HG03097 (cell line): ENCODE measurements around the gene ALDH2.
"Not testable (repeated sequence)": the region's sequence is repeated elsewhere in the genome, so short reads cannot be mapped to it uniquely, and the experiment has no call there.

Experiments used
- ATAC-seq: cut with Tn5 transposase; IDR thresholded peaks from one replicate; pipeline ENCODE4 v1.9.1; 2021; ENCODE audit not compliant: unreplicated experiment, low FRiP score

The ALDH2 gene

DNA sequence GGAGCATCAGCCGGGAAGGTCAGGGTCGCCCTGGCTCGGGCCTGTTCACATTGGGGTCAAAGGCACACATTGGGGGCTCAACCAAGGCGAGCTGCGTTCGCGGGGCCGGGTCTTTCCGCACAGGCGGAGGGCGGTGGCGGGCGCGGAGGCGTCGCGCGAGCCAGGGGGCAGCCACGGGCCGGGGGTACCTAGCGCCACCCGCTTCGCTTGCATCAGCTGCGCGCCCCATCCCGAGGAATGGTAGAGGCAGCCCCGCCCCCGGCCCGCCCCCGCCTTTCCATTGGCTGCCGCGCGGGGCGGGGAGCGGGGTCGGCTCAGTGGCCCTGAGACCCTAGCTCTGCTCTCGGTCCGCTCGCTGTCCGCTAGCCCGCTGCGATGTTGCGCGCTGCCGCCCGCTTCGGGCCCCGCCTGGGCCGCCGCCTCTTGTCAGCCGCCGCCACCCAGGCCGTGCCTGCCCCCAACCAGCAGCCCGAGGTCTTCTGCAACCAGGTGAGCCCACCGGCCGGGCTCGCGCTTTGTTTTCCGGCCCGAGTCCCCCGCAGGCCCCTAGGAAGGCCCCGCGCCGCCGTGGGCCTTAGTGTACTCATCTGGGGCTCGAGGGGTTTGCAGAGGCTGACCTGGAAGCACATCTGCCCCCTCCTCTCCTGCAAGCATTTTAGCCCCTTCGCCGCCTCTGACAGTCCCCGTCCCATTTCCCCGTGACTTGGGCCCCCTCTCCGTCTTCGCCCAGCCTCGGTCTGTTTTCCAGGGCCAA lies at the start of gene ALDH2:
Gene ALDH2 (plus strand): TSS at position 326 of the 754 bp plus-strand sequence. CDS start 50 bp downstream, at position 376.
- no peak for ATAC-seq

DNA sequence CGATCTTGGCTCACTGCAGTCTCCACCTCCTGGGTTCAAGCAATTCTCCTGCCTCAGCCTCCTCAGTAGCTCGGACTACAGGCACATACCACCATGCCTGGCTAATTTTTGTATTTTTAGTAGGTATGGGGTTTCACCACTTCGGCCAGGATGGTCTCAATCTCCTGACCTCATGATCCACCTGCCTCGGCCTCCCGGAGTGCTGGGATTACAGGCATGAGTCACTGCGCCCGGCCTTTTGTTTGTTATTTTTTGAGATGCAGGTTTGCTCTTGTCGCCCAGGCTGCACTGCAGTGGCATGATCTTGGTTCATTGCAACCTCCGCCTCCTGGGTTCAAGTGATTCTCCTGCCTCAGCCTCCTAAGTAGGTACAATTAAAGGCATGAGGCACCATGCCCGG lies 47.4 kb upstream of the ALDH2 start:
- not testable (repeated sequence) for ATAC-seq

- ATAC-seq = no peak
Measured at GRCh38 chr12:111720457-111720856, 46.3 kb upstream of the ALDH2 start.

- ATAC-seq = not testable (repeated sequence)
Measured at GRCh38 chr12:111723646-111724360, 42.9 kb upstream of the ALDH2 start.

DNA sequence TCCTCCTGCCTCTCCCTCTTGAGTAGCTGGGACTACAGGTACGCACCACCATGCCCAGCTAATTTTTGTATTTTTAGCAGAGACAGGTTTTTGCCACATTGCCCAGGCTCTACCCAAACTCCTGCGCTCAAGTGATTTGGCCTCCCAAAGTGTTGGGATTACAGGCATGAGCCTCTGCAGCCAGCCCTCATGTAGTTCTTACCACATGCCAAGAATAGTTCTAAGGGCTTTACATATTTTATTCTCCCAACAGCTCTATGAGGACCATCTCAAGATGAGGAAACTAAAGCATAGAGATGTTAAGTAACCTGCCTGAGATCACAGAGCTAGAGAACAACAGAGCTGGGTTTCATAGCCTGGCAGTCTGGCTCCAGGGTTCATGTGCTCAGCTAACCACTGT lies 37.9 kb upstream of the ALDH2 start:
- ATAC-seq = no peak

GRCh38 chr12:111730420-111730819 lies 36.3 kb upstream of the ALDH2 start:
- no peak for ATAC-seq

DNA sequence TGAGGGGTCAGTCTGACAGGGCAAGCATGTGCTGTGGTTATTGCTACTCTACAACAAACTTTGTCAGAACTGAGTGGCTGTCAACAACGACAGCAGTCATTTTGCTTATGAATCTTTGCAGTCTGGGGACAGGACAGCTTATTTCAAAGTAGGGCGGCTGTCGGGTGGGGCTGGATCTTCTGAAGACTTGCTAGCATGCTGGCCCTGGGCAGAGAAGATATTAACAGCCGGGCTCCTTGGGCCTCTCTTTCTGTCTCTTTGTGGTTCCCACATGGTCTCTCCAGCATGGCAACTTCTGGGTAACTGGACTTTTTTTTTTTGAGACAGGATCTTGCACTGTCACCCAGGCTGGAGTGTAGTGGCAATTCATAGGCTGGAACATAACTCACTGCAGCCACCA lies 33.9 kb upstream of the ALDH2 start:
- ATAC-seq = no peak

DNA sequence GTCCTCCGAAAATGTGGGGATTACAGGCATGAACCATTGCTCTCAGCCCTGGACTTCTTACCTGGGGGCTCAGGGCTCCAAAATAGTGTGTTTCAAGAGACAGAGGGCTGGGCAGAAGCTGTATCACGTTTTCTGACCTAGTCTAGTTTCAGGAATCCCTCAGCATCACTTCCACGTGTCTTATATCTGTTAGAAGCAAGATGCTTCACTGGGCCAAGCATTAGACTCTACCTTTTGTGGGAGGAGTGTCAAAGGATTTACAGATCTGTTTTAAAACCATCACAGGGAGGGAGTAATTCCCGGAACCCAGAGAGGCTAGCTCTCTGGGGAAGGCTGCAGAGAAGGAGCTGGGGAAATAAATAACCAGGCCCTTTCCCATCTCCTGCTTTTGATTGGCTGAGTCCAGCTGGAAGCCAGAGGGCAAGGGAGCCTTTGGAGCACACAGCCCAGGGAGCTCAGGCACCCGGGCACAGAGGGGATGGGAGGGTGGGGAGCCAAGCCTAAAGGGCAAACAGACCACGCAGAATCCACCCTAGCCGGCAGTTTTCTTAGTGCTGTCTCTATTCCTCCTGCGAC lies 33.3 kb upstream of the ALDH2 start:
- ATAC-seq = no peak

GRCh38 chr12:111739524-111739923 lies 27.2 kb upstream of the ALDH2 start:
- not testable (repeated sequence) for ATAC-seq

- no peak for ATAC-seq
Measured at GRCh38 chr12:111741235-111741812, 25.4 kb upstream of the ALDH2 start.

- no peak for ATAC-seq
Measured at GRCh38 chr12:111745211-111745610, 21.5 kb upstream of the ALDH2 start.

DNA sequence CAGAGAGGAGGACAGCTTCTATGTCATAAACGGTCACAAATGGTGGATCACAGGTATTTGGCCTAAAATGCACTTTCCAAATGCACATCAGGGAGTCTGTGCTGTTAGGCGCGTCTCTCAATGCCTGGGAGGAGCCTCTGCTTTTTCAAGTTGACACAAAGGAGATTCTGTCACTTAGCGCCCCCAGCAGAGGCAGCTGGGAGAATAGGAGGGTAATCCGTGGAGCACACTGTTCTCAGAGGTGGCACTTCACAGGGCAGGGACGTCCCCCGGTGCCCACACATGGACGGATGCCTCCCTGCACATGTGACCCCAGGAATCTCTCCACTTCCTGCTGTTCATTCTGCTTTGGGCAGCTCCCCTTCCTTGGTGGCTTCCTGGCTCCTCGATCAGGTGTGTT lies 19.4 kb upstream of the ALDH2 start:
- no peak for ATAC-seq

- ATAC-seq = no peak
Measured at GRCh38 chr12:111748151-111748672, 18.5 kb upstream of the ALDH2 start.

DNA sequence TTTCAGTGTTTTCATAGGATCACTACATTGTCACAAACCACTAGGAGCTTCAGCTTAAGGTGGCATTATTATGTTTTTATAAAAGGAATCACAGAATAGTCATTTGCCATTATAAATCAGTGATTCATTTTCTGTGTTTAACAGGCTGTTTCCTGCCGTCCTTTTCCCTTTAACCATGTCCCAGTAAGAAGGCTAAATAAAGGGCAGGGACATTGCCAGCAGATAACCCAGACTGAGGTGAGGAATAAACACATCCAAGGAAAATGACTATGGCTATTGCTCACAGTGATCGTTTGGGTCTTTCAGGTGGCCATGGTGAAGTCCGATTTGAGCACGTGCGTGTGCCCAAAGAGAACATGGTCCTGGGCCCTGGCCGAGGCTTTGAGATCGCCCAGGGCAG lies 17.9 kb upstream of the ALDH2 start:
- ATAC-seq = no peak

DNA sequence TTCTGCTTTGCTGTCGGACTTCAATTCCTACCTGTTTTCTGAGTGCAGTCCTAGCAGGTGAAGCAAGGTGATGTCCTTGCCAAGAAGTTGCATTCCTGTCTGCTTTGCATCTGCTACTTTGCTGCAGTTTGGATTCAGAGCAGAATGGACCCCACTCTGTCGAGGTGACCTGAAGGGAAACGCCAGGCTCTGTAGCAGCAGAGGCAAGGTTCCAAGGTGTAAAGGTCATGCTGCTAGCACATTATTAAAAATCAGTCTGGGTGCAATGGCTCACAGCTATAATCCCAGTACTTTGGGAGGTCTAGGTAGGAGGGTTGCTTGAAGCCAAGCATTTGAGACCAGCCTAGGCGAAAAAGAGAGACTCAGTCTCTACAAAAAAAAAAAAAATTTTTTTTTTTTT lies 17.3 kb upstream of the ALDH2 start:
- no peak for ATAC-seq

DNA sequence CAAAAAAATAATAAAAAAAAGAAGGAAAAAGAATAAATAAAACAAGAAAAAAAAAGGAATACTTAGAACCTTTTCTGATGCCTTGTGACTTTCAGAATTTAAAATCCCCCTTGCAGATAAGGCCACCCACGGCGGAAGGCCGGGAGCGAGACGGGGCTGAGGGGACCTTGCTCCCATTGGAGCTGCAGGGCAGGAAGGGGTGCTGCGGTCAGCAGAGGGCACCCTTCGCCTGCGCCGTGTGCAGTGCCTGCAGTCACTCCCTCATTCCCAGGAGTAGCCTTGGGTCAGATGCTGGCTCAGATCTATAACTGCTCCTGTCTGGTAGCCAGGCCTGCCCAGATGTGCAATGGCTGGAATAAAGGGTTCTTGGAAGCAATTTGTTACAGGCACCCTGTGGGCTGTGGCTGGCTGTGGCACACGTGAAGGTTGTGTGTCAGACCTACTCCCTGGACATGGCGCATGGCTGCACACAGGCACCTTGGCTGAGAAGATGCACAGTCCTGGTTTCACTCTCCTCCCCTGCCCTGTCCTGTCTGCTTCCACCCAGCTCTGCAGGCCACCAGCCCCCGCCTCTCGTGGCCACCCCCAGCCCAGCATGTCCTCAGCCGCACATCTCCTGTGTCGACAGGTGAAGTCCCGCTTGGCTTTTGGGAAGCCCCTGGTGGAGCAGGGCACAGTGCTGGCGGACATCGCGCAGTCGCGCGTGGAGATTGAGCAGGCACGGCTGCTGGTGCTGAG lies 13.4 kb upstream of the ALDH2 start:
- ATAC-seq = no peak

DNA sequence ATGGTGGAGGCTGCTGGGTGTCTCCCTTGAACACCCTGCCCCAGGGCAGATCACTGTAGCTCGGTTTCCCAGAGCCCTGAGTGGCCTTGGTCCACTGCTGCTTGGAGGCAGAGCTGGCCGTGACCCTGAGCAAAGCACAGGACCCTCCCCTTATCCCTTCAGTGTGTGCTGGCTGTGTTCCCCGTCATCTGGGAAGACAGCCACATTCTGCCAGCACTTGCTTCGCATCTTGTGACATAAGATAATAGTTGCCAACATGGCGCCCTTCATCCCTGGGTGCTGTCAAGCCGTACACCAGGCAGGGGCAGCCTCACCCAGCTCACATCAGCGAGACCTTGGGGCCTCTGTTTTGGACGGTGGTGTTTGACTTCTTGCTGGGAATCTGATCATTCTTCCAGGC lies 12.1 kb upstream of the ALDH2 start:
- no peak for ATAC-seq

- no peak for ATAC-seq
Measured at GRCh38 chr12:111756196-111756595, 10.5 kb upstream of the ALDH2 start.

GRCh38 chr12:111756681-111757080 lies 10.1 kb upstream of the ALDH2 start:
- ATAC-seq = no peak

GRCh38 chr12:111757361-111758119 lies 9.2 kb upstream of the ALDH2 start:
- ATAC-seq = no peak
